ENCODE data around the gene NVL. TPM values are rescaled to one million over a fixed set of nuclear protein-coding genes. Genes with fewer than 3 reads are reported as not detected.

The NVL gene
- total RNA-seq, 2 donors from 2014 or later = 42.4 TPM

GRCh38 chr1:224368409-224368808 lies 38.4 kb upstream of the NVL start:
- Mint-ChIP-seq H3K27ac (no peak overlapping the region), H3K27me3 (ENCODE audit: insufficient read depth) (no peaks in the 10 kb centered on the region), H3K9me3 (no peaks in the 10 kb centered on the region), H3K4me3 (no peak overlapping the region), H3K36me3 (ENCODE audit: low read depth) (peaks cover 84% of the 10 kb centered on the region), H3K4me1 (no peaks in the 10 kb centered on the region)
- Histone ChIP-seq H3K27me3 (ENCODE audit: control insufficient read depth, insufficient read depth, low read length, poor library complexity, severe bottlenecking) (no peaks in the 10 kb centered on the region), H3K4me3 (ENCODE audit: low read length) (no peak overlapping the region), H3K27ac (ENCODE audit: low read depth, low read length) (no peak overlapping the region), H3K36me3 (ENCODE audit: control insufficient read depth, insufficient read depth, low read length) (peaks cover 74% of the 10 kb centered on the region), H3K9ac (ENCODE audit: extremely low read depth, low read length, poor library complexity, severe bottlenecking) (no peak overlapping the region), H3K9me3 (ENCODE audit: control insufficient read depth, low read length) (no peaks in the 10 kb centered on the region), H3K4me1 (ENCODE audit: control insufficient read depth, insufficient read depth, low read length) (no peaks in the 10 kb centered on the region)
- no peak for TF ChIP-seq CTCF (conservative IDR thresholded peaks at IDR 0.05)
- 97 to 100% methylated on average over 5 of the region's 5 CpGs for WGBS, 2 experiments (ENCODE audit: insufficient coverage in 1 of 2, insufficient read length in 1 of 2)
- no peak for DNase-seq

GRCh38 chr1:224359207-224359606 lies 29.2 kb upstream of the NVL start:
- Histone ChIP-seq H3K9me3 (ENCODE audit: control insufficient read depth, low read length) (no peaks in the 10 kb centered on the region), H3K27ac (ENCODE audit: low read depth, low read length) (no peak overlapping the region), H3K9ac (ENCODE audit: extremely low read depth, low read length, poor library complexity, severe bottlenecking) (no peak overlapping the region), H3K27me3 (ENCODE audit: control insufficient read depth, insufficient read depth, low read length, poor library complexity, severe bottlenecking) (no peaks in the 10 kb centered on the region), H3K36me3 (ENCODE audit: control insufficient read depth, insufficient read depth, low read length) (peaks cover 11% of the 10 kb centered on the region), H3K4me3 (ENCODE audit: low read length) (no peak overlapping the region), H3K4me1 (ENCODE audit: control insufficient read depth, insufficient read depth, low read length) (no peaks in the 10 kb centered on the region)
- Mint-ChIP-seq H3K27ac (peak overlapping the region; percentile 8), H3K27me3 (ENCODE audit: insufficient read depth) (no peaks in the 10 kb centered on the region), H3K4me3 (no peak overlapping the region), H3K4me1 (peaks cover 18% of the 10 kb centered on the region), H3K9me3 (no peaks in the 10 kb centered on the region), H3K36me3 (ENCODE audit: low read depth) (peaks cover 28% of the 10 kb centered on the region)
- TF ChIP-seq CTCF (conservative IDR thresholded peaks at IDR 0.05) = no peak
- 90 to 100% methylated on average over 3 of the region's 3 CpGs for WGBS, 2 experiments (ENCODE audit: insufficient coverage in 1 of 2, insufficient read length in 1 of 2)
- DNase-seq = no peak

DNA sequence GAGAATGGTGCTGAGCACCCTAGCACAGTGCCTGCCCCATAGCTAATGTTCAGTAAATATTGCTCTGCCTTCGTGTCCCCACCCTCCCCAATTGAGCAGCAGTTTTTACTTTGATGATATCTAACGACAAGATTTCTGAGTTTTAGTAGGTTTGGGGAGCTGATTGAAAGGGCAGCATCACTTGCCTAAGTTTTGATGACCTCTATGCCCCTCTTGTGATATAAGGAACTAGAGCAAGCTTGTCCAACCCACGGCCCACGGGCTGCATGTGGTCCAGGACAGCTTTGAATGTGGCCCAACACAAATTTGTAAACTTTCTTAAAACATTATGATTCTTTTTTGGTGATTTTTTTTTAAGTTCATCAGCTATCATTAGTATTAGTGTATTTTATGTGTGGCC lies 28.3 kb upstream of the NVL start:
- H3K27me3 Mint-ChIP-seq (ENCODE audit: insufficient read depth) = no peaks in the 10 kb centered on the region
- H3K36me3 Mint-ChIP-seq (ENCODE audit: low read depth) = peaks cover 21% of the 10 kb centered on the region
- H3K4me1 Mint-ChIP-seq = peaks cover 18% of the 10 kb centered on the region
- TF ChIP-seq CTCF (conservative IDR thresholded peaks at IDR 0.05) = no peak
- Histone ChIP-seq H3K4me1 (ENCODE audit: control insufficient read depth, insufficient read depth, low read length) (no peaks in the 10 kb centered on the region), H3K36me3 (ENCODE audit: control insufficient read depth, insufficient read depth, low read length) (peaks cover 4% of the 10 kb centered on the region), H3K9me3 (ENCODE audit: control insufficient read depth, low read length) (no peaks in the 10 kb centered on the region), H3K4me3 (ENCODE audit: low read length) (peak overlapping the region; percentile 88), H3K9ac (ENCODE audit: extremely low read depth, low read length, poor library complexity, severe bottlenecking) (no peak overlapping the region), H3K27ac (ENCODE audit: low read depth, low read length) (no peak overlapping the region), H3K27me3 (ENCODE audit: control insufficient read depth, insufficient read depth, low read length, poor library complexity, severe bottlenecking) (no peaks in the 10 kb centered on the region)
- DNase-seq = no peak
- H3K27ac Mint-ChIP-seq = no peak overlapping the region
- peak overlapping the region; percentile 79 for H3K4me3 Mint-ChIP-seq
- H3K9me3 Mint-ChIP-seq = no peaks in the 10 kb centered on the region
- 64% methylated on average over 4 of the region's 4 CpGs; no CpG with 5 or more reads in 1 of the 2 experiments for WGBS, 2 experiments (ENCODE audit: insufficient coverage in 1 of 2, insufficient read length in 1 of 2)

Data from endodermal cell (in vitro differentiated cells).